ENCODE results near the gene CCIN. TPM values are rescaled to one million over a fixed set of nuclear protein-coding genes. Genes with fewer than 3 reads are reported as not detected.
A peak's percentile ranks its signal among the peaks of the same experiment; 100 is the strongest.

CCIN gene
- total RNA-seq, 1 donor from 2014 or later: not detected

- Mint-ChIP-seq H3K9me3 (ENCODE audit: unreplicated experiment) (peaks cover 6% of the 10 kb centered on the region), H3K27me3 (ENCODE audit: unreplicated experiment) (no peaks in the 10 kb centered on the region), H3K36me3 (ENCODE audit: unreplicated experiment) (peaks cover 11% of the 10 kb centered on the region), H3K27ac (ENCODE audit: unreplicated experiment) (peak overlapping the region; percentile 46), H3K4me3 (ENCODE audit: unreplicated experiment) (no peak overlapping the region), H3K4me1 (ENCODE audit: unreplicated experiment) (peaks cover 54% of the 10 kb centered on the region)
- no peak for TF ChIP-seq CTCF (IDR thresholded peaks at IDR 0.05)
- DNase-seq (ENCODE audit: extremely low spot score, unreplicated experiment): no peak
Observed at GRCh38 chr9:36150574-36151315, 18.4 kb upstream of the CCIN start.

- Mint-ChIP-seq H3K9me3 (ENCODE audit: unreplicated experiment) (no peaks in the 10 kb centered on the region), H3K4me1 (ENCODE audit: unreplicated experiment) (peaks cover 54% of the 10 kb centered on the region), H3K36me3 (ENCODE audit: unreplicated experiment) (peaks cover 7% of the 10 kb centered on the region), H3K27me3 (ENCODE audit: unreplicated experiment) (no peaks in the 10 kb centered on the region), H3K4me3 (ENCODE audit: unreplicated experiment) (no peak overlapping the region), H3K27ac (ENCODE audit: unreplicated experiment) (peak overlapping the region; percentile 52)
- no peak for DNase-seq (ENCODE audit: extremely low spot score, unreplicated experiment)
- TF ChIP-seq CTCF (IDR thresholded peaks at IDR 0.05): no peak
Observed at GRCh38 chr9:36151316-36152210, 17.6 kb upstream of the CCIN start.

- Mint-ChIP-seq H3K27me3 (ENCODE audit: unreplicated experiment) (no peaks in the 10 kb centered on the region), H3K4me3 (ENCODE audit: unreplicated experiment) (no peak overlapping the region), H3K9me3 (ENCODE audit: unreplicated experiment) (no peaks in the 10 kb centered on the region), H3K36me3 (ENCODE audit: unreplicated experiment) (peaks cover 7% of the 10 kb centered on the region), H3K4me1 (ENCODE audit: unreplicated experiment) (peaks cover 45% of the 10 kb centered on the region), H3K27ac (ENCODE audit: unreplicated experiment) (no peak overlapping the region)
- no peak for TF ChIP-seq CTCF (IDR thresholded peaks at IDR 0.05)
- DNase-seq (ENCODE audit: extremely low spot score, unreplicated experiment): no peak
Observed at GRCh38 chr9:36152741-36153438, 16.3 kb upstream of the CCIN start.

GRCh38 chr9:36153746-36154145 is 15.4 kb upstream of the CCIN start:
- H3K9me3 Mint-ChIP-seq (ENCODE audit: unreplicated experiment): no peaks in the 10 kb centered on the region
- H3K36me3 Mint-ChIP-seq (ENCODE audit: unreplicated experiment): peaks cover 7% of the 10 kb centered on the region
- no peak for TF ChIP-seq CTCF (IDR thresholded peaks at IDR 0.05)
- H3K4me3 Mint-ChIP-seq (ENCODE audit: unreplicated experiment): no peak overlapping the region
- peak overlapping the region; percentile 88 for H3K27ac Mint-ChIP-seq (ENCODE audit: unreplicated experiment)
- no peak for DNase-seq (ENCODE audit: extremely low spot score, unreplicated experiment)
- no peaks in the 10 kb centered on the region for H3K27me3 Mint-ChIP-seq (ENCODE audit: unreplicated experiment)
- peaks cover 39% of the 10 kb centered on the region for H3K4me1 Mint-ChIP-seq (ENCODE audit: unreplicated experiment)
